IMR-90 (cell line): Measurements from ENCODE around the gene POLR3A.
A peak's percentile ranks its signal among the peaks of the same experiment; 100 is the strongest.

ENCODE experiments used
- BHLHE40 ChIP-seq: fragments of 150-350 bp; IDR thresholded peaks from 2 replicates; pipeline ENCODE4 v1.6.1; 2016; ENCODE audit warnings: mild to moderate bottlenecking, low read depth, low read length
- CEBPB ChIP-seq: IDR thresholded peaks from 2 replicates; pipeline ENCODE4 v1.6.1; 2012; ENCODE audit warnings: low read depth, low read length, improper control_type of control experiment
- CHD1 ChIP-seq: IDR thresholded peaks from 2 replicates; pipeline ENCODE4 v1.6.1; 2012; ENCODE audit warnings: low read depth, low read length, improper control_type of control experiment
- CTCF ChIP-seq: conservative IDR thresholded peaks from 2 replicates; pipeline ENCODE4 v1.5.1; 2012; ENCODE audit warnings: mild to moderate bottlenecking, low read depth, low read length, improper control_type of control experiment
- ELK1 ChIP-seq: fragments of 150-350 bp; IDR thresholded peaks from 2 replicates; pipeline ENCODE4 v1.6.1; 2016; ENCODE audit warnings: low read depth, mild to moderate bottlenecking, low read length, moderate library complexity, borderline replicate concordance
- FOS ChIP-seq: fragments of 150-350 bp; IDR thresholded peaks from 2 replicates; pipeline ENCODE4 v1.6.1; 2016; ENCODE audit warnings: low read depth, low read length
- MAZ ChIP-seq: IDR thresholded peaks from 2 replicates; pipeline ENCODE4 v1.6.1; 2012; ENCODE audit warnings: low read depth, mild to moderate bottlenecking, low read length, improper control_type of control experiment, moderate library complexity, borderline replicate concordance
- MXI1 ChIP-seq: IDR thresholded peaks from 2 replicates; pipeline ENCODE4 v1.6.1; 2012; ENCODE audit warnings: low read depth, mild to moderate bottlenecking, low read length, moderate library complexity, borderline replicate concordance
- POLR2A ChIP-seq: IDR thresholded peaks from 2 replicates; pipeline ENCODE4 v1.6.1; 2012; ENCODE audit warnings: mild to moderate bottlenecking, low read depth, low read length
- RAD21 ChIP-seq: IDR thresholded peaks from 2 replicates; pipeline ENCODE4 v1.6.1; 2012; ENCODE audit warnings: low read length, improper control_type of control experiment
- RCOR1 ChIP-seq: IDR thresholded peaks from 2 replicates; pipeline ENCODE4 v1.6.1; 2012; ENCODE audit warnings: mild to moderate bottlenecking, low read length, improper control_type of control experiment; ENCODE audit not compliant: insufficient replicate concordance
- RFX5 ChIP-seq: IDR thresholded peaks from 2 replicates; pipeline ENCODE4 v1.8.0; 2012; ENCODE audit warnings: low read depth, mild to moderate bottlenecking, low read length, moderate library complexity
- SMC3 ChIP-seq: fragments of 150-350 bp; IDR thresholded peaks from 2 replicates; pipeline ENCODE4 v1.6.1; 2016; ENCODE audit warnings: low read depth, mild to moderate bottlenecking, antibody characterized with exemption, low read length, moderate library complexity
- USF2 ChIP-seq: fragments of 150-350 bp; IDR thresholded peaks from 2 replicates; pipeline ENCODE4 v1.6.1; 2017; ENCODE audit warnings: mild to moderate bottlenecking, antibody characterized with exemption, low read length, low read depth

GRCh38 chr10:77925410-77925794 lies 103.9 kb downstream of the POLR3A start:
- TF ChIP-seq CTCF: no peak
- TF ChIP-seq CEBPB: 0 out of 2 replicates have a peak, but pooled peaks have one; percentile 16
- TF ChIP-seq RAD21: no peak
- no peak for TF ChIP-seq POLR2A
- TF ChIP-seq USF2: no peak
- TF ChIP-seq ELK1: no peak
- no peak for TF ChIP-seq MAZ
- no peak for TF ChIP-seq FOS
- no peak for TF ChIP-seq CHD1
- 0 out of 2 replicates have a peak, but pooled peaks have one; percentile 32 for TF ChIP-seq MXI1
- no peak for TF ChIP-seq RFX5
- no peak for TF ChIP-seq BHLHE40
- no peak for TF ChIP-seq SMC3
- TF ChIP-seq RCOR1: no peak
